OCI-LY7 (cell line): ENCODE data around the gene COL1A2. TPM values are rescaled to one million over a fixed set of nuclear protein-coding genes. Genes with fewer than 3 reads are reported as not detected.

Source experiments
- BruUV-seq: library from RNA; stranded (reverse); fragments of 400-500 nt; replicated peaks from 2 replicates; lab custom pipeline; 2021; lab: Mats Ljungman, UMichigan
- CTCF ChIA-PET: fragments of 300-600 bp; sonication (Branson Sonifier 250); formaldehyde crosslinking; loops from one replicate; lab custom pipeline; 2022; ENCODE audit warnings: antibody characterized with exemption; ENCODE audit not compliant: unreplicated experiment; lab: Charles Lee
- POLR2A ChIA-PET: fragments of 300-600 bp; sonication (Branson Sonifier 250); formaldehyde crosslinking; loops from one replicate; lab custom pipeline; 2022; ENCODE audit warnings: antibody characterized with exemption; lab: Charles Lee
- DNase-seq: peaks from one replicate; pipeline ENCODE4 v3.0.0-alpha.2; 2015; ENCODE audit warnings: low spot score
- H2AFZ ChIP-seq: fragments of 200-600 bp; sonication (generic), shearing (Covaris generic); 2 replicates; pipeline ENCODE4 v1.6.1; 2014; ENCODE audit warnings: mild to moderate bottlenecking, antibody characterized with exemption, low read length, moderate library complexity
- H3K27ac ChIP-seq: fragments of 200-600 bp; sonication (generic); 2 replicates; pipeline ENCODE4 v1.5.1; 2014; ENCODE audit warnings: mixed run types, low read depth, mild to moderate bottlenecking, moderate library complexity, low read length, inconsistent platforms; ENCODE audit not compliant: poor library complexity, severe bottlenecking
- H3K36me3 ChIP-seq: fragments of 200-600 bp; sonication (generic); 2 replicates; pipeline ENCODE4 v1.6.1; 2014; ENCODE audit warnings: mild to moderate bottlenecking, antibody characterized with exemption, low read length, moderate library complexity, mixed read lengths; ENCODE audit not compliant: insufficient read depth
- H3K4me1 ChIP-seq: fragments of 200-600 bp; sonication (generic); 2 replicates; pipeline ENCODE4 v1.5.1; 2014; ENCODE audit warnings: mild to moderate bottlenecking, low read length; ENCODE audit not compliant: insufficient read depth, poor library complexity, severe bottlenecking
- H3K4me2 ChIP-seq: fragments of 200-600 bp; sonication (generic); 2 replicates; pipeline ENCODE4 v1.6.1; 2014; ENCODE audit warnings: mild to moderate bottlenecking, low read length
- H3K4me3 ChIP-seq: fragments of 200-600 bp; sonication (generic); 2 replicates; pipeline ENCODE4 v1.5.1; 2014; ENCODE audit warnings: mild to moderate bottlenecking, low read depth, low read length; ENCODE audit not compliant: poor library complexity, severe bottlenecking
- H3K79me2 ChIP-seq: fragments of 200-600 bp; sonication (generic); 2 replicates; pipeline ENCODE4 v1.6.1; 2016; ENCODE audit warnings: low read depth, mild to moderate bottlenecking, low read length, moderate library complexity, mixed read lengths; ENCODE audit not compliant: insufficient read depth
- H3K9me2 ChIP-seq: fragments of 200-600 bp; sonication (generic); 2 replicates; pipeline ENCODE4 v1.6.1; 2016; ENCODE audit warnings: mild to moderate bottlenecking, low read length, mixed read lengths; ENCODE audit not compliant: insufficient read depth
- H3K9me3 ChIP-seq: fragments of 200-600 bp; sonication (generic); 2 replicates; pipeline ENCODE4 v1.6.1; 2014; ENCODE audit warnings: mild to moderate bottlenecking, mixed run types, low read length, mixed read lengths
- H4K20me1 ChIP-seq: fragments of 200-600 bp; sonication (generic); 2 replicates; pipeline ENCODE4 v1.6.1; 2014; ENCODE audit warnings: mild to moderate bottlenecking, antibody characterized with exemption, low read length, moderate library complexity, mixed read lengths; ENCODE audit not compliant: insufficient read depth
- CTCF ChIP-seq: fragments of 200-600 bp; sonication (generic); conservative IDR thresholded peaks from 2 replicates; pipeline ENCODE4 v1.5.1; 2014; ENCODE audit warnings: mild to moderate bottlenecking, antibody characterized with exemption, low read length, moderate library complexity, mixed read lengths
- EZH2phosphoT487 ChIP-seq: fragments of 200-600 bp; sonication (generic); IDR thresholded peaks from 2 replicates; pipeline ENCODE4 v1.6.1; 2018; ENCODE audit warnings: low read depth, borderline replicate concordance, mild to moderate bottlenecking, mixed run types, antibody characterized with exemption, low read length, moderate library complexity, mixed read lengths
- intact Hi-C: fragments of 100-400 bp; cut with micrococcal nuclease; formaldehyde crosslinking; loops from one replicate; pipeline ENCODE4 v1.10.0; 2022; ENCODE audit not compliant: unreplicated experiment
- total RNA-seq, 2 experiments: library from RNA; depleted of rRNA in 1 of 2; stranded (reverse); fragments of >200 nt in 1 of 2; shearing (Covaris generic) in 1 of 2; gene quantifications; 2 replicates each; pipeline ENCODE4 v1.2.3, GENCODE V29; 2014 to 2022

COL1A2 gene
- total RNA-seq, 2 experiments from 2014 or later, result not detected

DNA sequence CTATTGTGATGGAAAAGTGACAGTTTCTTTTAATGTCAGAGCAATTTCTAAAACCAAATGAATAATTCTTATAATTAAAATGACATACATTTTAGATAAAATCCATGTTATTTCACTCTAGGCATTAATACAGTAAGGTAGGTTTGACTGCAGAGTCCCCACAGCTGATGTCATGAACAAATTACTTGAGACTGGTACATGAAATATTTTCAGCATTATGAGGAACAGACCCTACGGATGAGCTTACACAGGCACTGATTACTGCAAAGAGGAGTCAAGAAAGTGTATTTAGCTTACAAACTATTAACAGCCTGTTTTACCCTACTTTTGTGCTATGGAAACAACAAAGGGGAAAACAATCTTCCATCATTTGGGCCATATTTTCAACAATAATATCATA, 8.9 kb downstream of the COL1A2 start:
- H3K79me2 ChIP-seq, result no peaks in the 10 kb centered on the region
- H3K9me3 ChIP-seq, result no peaks in the 10 kb centered on the region
- H2AFZ ChIP-seq, result no peak overlapping the region
- H3K4me3 ChIP-seq, result no peak overlapping the region
- H3K9me2 ChIP-seq, result no peaks in the 10 kb centered on the region
- BruUV-seq, result no TSS peak
- H4K20me1 ChIP-seq, result no peaks in the 10 kb centered on the region
- POLR2A ChIA-PET, result interaction anchor here (0.7 kb wide), 2 partner anchors 19 to 262 kb away, joined by 3 read pairs; no protein-coding TSS in a partner anchor
- no peaks in the 10 kb centered on the region for H3K36me3 ChIP-seq
- CTCF ChIA-PET, result no interaction called here
- no peak for DNase-seq
- no peak overlapping the region for H3K4me2 ChIP-seq
- TF ChIP-seq EZH2phosphoT487, result no peak
- intact Hi-C loops, result no loop called here
- no peaks in the 10 kb centered on the region for H3K4me1 ChIP-seq
- no peak overlapping the region for H3K27ac ChIP-seq

- no peak overlapping the region for H3K4me2 ChIP-seq
- ChIA-PET CTCF (no interaction called here), POLR2A (no interaction called here)
- H3K27ac ChIP-seq, result no peak overlapping the region
- H4K20me1 ChIP-seq, result no peaks in the 10 kb centered on the region
- no peaks in the 10 kb centered on the region for H3K36me3 ChIP-seq
- no peaks in the 10 kb centered on the region for H3K9me3 ChIP-seq
- no TSS peak for BruUV-seq
- intact Hi-C loops, result no loop called here
- no peak for DNase-seq
- TF ChIP-seq EZH2phosphoT487 (no peak), CTCF (no peak)
- H3K4me1 ChIP-seq, result no peaks in the 10 kb centered on the region
- no peak overlapping the region for H2AFZ ChIP-seq
- H3K4me3 ChIP-seq, result no peak overlapping the region
- no peaks in the 10 kb centered on the region for H3K9me2 ChIP-seq
- H3K79me2 ChIP-seq, result no peaks in the 10 kb centered on the region
These were observed 10.8 kb downstream of the COL1A2 start for GRCh38 chr7:94405506-94405905.

DNA sequence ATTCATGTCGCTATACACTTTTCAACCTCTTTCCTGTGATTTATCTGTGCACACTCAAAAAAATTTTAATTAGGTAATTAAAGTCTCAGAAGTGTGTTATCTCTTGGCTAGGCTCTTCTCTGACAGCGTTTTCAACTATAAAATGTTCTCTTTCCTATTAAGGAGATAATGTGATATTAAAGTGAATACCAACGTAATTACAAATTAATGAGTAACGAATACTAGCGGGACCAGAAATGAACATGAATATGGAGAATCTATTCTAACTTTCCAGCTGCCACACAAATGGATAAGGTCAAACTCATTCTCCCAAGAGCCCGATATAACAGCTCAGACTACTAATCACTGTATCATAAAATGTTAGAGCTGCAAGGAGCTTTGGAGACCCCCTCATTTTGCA, 12.0 kb downstream of the COL1A2 start:
- ChIA-PET POLR2A (no interaction called here), CTCF (no interaction called here)
- no peaks in the 10 kb centered on the region for H3K4me1 ChIP-seq
- no peak overlapping the region for H3K27ac ChIP-seq
- TF ChIP-seq CTCF (no peak), EZH2phosphoT487 (no peak)
- H2AFZ ChIP-seq, result no peak overlapping the region
- no peaks in the 10 kb centered on the region for H4K20me1 ChIP-seq
- no peak for DNase-seq
- H3K9me3 ChIP-seq, result no peaks in the 10 kb centered on the region
- no peaks in the 10 kb centered on the region for H3K79me2 ChIP-seq
- intact Hi-C loops, result no loop called here
- no TSS peak for BruUV-seq
- no peaks in the 10 kb centered on the region for H3K36me3 ChIP-seq
- H3K4me3 ChIP-seq, result no peak overlapping the region
- no peak overlapping the region for H3K4me2 ChIP-seq
- no peaks in the 10 kb centered on the region for H3K9me2 ChIP-seq
